ENCODE data around the gene SNRNP200. TPM values are rescaled to one million over a fixed set of nuclear protein-coding genes. Genes with fewer than 3 reads are reported as not detected.
A peak's percentile ranks its signal among the peaks of the same experiment; 100 is the strongest.

The SNRNP200 gene
- total RNA-seq, 4 donors from 2014 or later, result 75.8 to 150 (median 110) TPM

DNA sequence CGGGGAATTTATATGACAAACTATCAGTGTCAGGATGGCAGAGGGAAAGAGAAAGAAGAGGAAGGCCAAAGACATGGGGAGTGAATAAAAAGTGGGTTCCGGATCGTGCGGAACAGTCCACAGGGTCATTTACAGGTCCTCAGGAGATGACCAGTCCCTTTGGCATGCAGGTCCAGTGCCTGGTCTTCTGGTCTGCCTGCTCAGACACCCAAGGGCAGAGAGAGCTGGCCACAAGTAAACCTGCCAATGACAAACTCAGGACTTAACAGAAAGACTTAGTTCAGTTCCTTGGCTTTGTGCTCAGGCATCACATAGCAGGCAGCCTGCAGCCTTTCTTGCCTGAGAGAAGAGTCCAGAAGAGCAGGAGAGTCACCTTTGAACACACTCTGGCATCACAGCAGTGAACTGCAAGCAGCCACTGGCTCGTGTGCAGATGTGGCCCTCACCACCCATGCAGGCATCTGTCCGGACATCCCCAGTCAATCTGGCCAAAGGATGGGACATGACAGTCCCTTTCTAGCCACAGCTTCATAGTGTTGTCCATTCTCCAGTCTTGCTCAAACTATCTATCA lies 53.5 kb downstream of the SNRNP200 start:
- TF ChIP-seq EP300 (IDR thresholded peaks at IDR 0.05) (no peak), POLR2A (IDR thresholded peaks at IDR 0.05) (no peak), POLR2AphosphoS5 (IDR thresholded peaks at IDR 0.05) (no peak)
- TF ChIP-seq, protein P1, sequence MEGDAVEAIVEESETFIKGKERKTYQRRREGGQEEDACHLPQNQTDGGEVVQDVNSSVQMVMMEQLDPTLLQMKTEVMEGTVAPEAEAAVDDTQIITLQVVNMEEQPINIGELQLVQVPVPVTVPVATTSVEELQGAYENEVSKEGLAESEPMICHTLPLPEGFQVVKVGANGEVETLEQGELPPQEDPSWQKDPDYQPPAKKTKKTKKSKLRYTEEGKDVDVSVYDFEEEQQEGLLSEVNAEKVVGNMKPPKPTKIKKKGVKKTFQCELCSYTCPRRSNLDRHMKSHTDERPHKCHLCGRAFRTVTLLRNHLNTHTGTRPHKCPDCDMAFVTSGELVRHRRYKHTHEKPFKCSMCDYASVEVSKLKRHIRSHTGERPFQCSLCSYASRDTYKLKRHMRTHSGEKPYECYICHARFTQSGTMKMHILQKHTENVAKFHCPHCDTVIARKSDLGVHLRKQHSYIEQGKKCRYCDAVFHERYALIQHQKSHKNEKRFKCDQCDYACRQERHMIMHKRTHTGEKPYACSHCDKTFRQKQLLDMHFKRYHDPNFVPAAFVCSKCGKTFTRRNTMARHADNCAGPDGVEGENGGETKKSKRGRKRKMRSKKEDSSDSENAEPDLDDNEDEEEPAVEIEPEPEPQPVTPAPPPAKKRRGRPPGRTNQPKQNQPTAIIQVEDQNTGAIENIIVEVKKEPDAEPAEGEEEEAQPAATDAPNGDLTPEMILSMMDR (IDR thresholded peaks at IDR 0.05), result no peak
- WGBS, result 61% methylated on average over 6 of the region's 6 CpGs
- no peaks in the 10 kb centered on the region for H3K9me3 ChIP-seq
- H3K36me3 ChIP-seq, result peaks cover 46% of the 10 kb centered on the region
- H3K4me1 ChIP-seq, result peaks cover 24% of the 10 kb centered on the region
- DNase-seq (ENCODE audit: low spot score in 2 of 2), result no peak
- no peak overlapping the region for H3K27ac ChIP-seq
- no peak overlapping the region for H3K4me3 ChIP-seq
- H3K27me3 ChIP-seq, result no peaks in the 10 kb centered on the region

DNA sequence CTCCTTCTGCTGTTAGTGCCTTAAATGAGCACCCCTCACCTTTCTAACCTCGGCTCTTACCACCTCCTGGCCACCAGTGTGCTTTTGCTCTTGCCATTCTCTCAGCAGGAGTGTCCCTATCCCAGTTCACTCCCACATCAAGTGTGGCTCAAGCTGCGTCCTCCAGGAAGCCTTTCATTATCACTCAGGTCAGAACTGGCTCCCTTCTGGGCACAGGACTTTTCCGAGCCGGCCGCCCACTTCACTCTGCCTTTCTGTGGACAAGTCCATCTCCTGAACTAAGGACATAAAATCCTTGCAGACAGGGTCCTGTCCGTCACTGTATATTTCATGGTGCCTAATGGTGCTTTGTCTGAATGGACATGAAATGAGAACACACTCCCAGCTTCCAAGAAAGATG lies 55.2 kb downstream of the SNRNP200 start:
- TF ChIP-seq, protein P1 (IDR thresholded peaks at IDR 0.05), result no peak
- no peak for TF ChIP-seq POLR2AphosphoS5 (IDR thresholded peaks at IDR 0.05)
- no peak for TF ChIP-seq EP300 (IDR thresholded peaks at IDR 0.05)
- TF ChIP-seq POLR2A (IDR thresholded peaks at IDR 0.05), result no peak
- H3K36me3 ChIP-seq, result peaks cover 34% of the 10 kb centered on the region
- H3K27me3 ChIP-seq, result no peaks in the 10 kb centered on the region
- H3K27ac ChIP-seq, result peak overlapping the region; percentile 20
- H3K4me1 ChIP-seq, result peaks cover 33% of the 10 kb centered on the region
- H3K9me3 ChIP-seq, result no peaks in the 10 kb centered on the region
- H3K4me3 ChIP-seq, result no peak overlapping the region
- 88% methylated on average over 6 of the region's 6 CpGs for WGBS
- no peak for DNase-seq (ENCODE audit: low spot score in 2 of 2)

DNA sequence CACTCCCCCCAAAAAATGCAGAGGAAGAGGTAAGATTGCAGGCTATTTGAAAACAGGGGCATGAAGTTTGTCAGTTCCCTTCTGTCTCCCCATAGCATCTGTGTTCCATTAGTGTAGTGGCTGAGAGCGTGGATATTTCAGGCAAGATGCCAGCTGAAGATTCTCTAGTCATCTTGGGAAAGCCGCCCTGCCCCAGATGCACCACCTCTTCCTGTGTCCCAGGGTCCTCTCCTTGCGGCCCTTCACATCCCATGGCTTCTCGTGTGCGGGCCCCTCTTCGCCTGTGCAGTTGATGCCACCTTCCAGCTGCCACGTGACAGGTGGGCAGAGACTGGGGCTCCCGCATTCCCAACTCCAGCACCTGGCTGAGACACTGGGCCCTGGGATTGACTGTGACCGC lies 55.7 kb downstream of the SNRNP200 start:
- no peak for DNase-seq (ENCODE audit: low spot score in 2 of 2)
- H3K27me3 ChIP-seq, result no peaks in the 10 kb centered on the region
- TF ChIP-seq, protein P1 (IDR thresholded peaks at IDR 0.05), result no peak
- no peak for TF ChIP-seq POLR2AphosphoS5 (IDR thresholded peaks at IDR 0.05)
- no peak for TF ChIP-seq EP300 (IDR thresholded peaks at IDR 0.05)
- no peak for TF ChIP-seq POLR2A (IDR thresholded peaks at IDR 0.05)
- H3K9me3 ChIP-seq, result no peaks in the 10 kb centered on the region
- 84% methylated on average over 9 of the region's 9 CpGs for WGBS
- H3K4me1 ChIP-seq, result peaks cover 30% of the 10 kb centered on the region
- peaks cover 33% of the 10 kb centered on the region for H3K36me3 ChIP-seq
- peak overlapping the region; percentile 20 for H3K27ac ChIP-seq
- H3K4me3 ChIP-seq, result no peak overlapping the region

DNA sequence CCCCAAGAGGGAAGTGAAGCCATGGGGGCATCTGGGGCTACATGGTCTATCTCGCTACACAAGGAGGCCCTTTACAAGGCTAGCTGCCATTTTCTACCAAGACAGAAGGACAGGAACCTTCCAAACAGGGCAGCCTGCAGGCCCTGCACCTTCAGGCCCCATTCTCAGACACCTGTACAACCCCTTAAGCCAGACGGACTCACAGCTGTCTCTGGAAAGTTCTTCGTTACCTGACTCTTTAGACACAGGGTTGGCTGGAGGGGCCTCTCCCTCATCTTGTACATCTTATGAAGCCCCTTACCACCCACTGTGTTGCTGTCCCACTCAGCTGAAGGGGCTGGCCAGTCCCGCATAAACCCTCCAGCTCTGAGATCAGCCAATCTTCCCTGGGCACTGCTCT lies 56.7 kb downstream of the SNRNP200 start:
- Histone ChIP-seq H3K36me3 (peaks cover 23% of the 10 kb centered on the region), H3K27me3 (no peaks in the 10 kb centered on the region), H3K27ac (no peak overlapping the region), H3K4me1 (peaks cover 30% of the 10 kb centered on the region), H3K9me3 (no peaks in the 10 kb centered on the region), H3K4me3 (no peak overlapping the region)
- TF ChIP-seq, protein P1 (IDR thresholded peaks at IDR 0.05), result no peak
- no peak for TF ChIP-seq POLR2AphosphoS5 (IDR thresholded peaks at IDR 0.05)
- TF ChIP-seq POLR2A (IDR thresholded peaks at IDR 0.05), result no peak
- no peak for TF ChIP-seq EP300 (IDR thresholded peaks at IDR 0.05)
- WGBS, result 95% methylated on average over 4 of the region's 4 CpGs
- DNase-seq (ENCODE audit: low spot score in 2 of 2), result no peak

DNA sequence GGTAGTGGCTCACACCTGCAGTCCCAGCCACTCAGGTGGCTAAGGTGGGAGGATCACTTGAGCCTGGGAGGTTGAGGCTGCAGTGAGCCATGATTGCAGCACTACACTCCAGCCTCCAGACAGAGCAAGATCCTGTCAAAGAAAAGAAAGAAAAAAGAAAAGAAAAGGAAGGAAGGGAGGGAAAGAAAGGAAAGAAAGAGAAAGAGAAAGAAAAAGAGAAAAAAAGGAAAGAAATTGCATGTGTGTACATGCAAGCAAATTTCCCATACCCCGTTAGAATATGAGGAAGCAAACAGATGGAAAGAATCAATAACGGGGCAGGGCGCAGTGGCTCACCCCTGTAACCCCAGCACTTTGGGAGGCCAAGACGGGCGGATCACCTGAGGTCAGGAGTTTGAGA lies 57.5 kb downstream of the SNRNP200 start:
- Histone ChIP-seq H3K27ac (no peak overlapping the region), H3K36me3 (peaks cover 15% of the 10 kb centered on the region), H3K27me3 (no peaks in the 10 kb centered on the region), H3K9me3 (no peaks in the 10 kb centered on the region), H3K4me3 (no peak overlapping the region), H3K4me1 (peaks cover 30% of the 10 kb centered on the region)
- WGBS, result 68% methylated on average over 5 of the region's 5 CpGs
- no peak for TF ChIP-seq POLR2A (IDR thresholded peaks at IDR 0.05)
- TF ChIP-seq POLR2AphosphoS5 (IDR thresholded peaks at IDR 0.05), result no peak
- TF ChIP-seq, protein P1 (IDR thresholded peaks at IDR 0.05), result no peak
- TF ChIP-seq EP300 (IDR thresholded peaks at IDR 0.05), result no peak
- DNase-seq (ENCODE audit: low spot score in 2 of 2), result no peak
